IPS DF 6.9 (cell line): ENCODE results near the gene FAT1.

ENCODE experiments used
- DNase-seq: peaks from one replicate; pipeline ENCODE4 v3.0.0-alpha.2; 2013; ENCODE audit warnings: low read depth, low spot score
- H3K27ac ChIP-seq: one replicate; pipeline ENCODE4 v1.5.1; 2013; ENCODE audit warnings: low read length, control low read depth
- H3K27me3 ChIP-seq: 2 replicates; pipeline ENCODE4 v1.6.1; 2013; ENCODE audit warnings: mild to moderate bottlenecking, low read length; ENCODE audit not compliant: control insufficient read depth, insufficient read depth
- H3K36me3 ChIP-seq: 2 replicates; pipeline ENCODE4 v1.6.1; 2013; ENCODE audit warnings: low read length; ENCODE audit not compliant: control insufficient read depth, insufficient read depth
- H3K4me1 ChIP-seq: 2 replicates; pipeline ENCODE4 v1.6.1; 2013; ENCODE audit warnings: low read length; ENCODE audit not compliant: control insufficient read depth, insufficient read depth
- H3K4me3 ChIP-seq: 2 replicates; pipeline ENCODE4 v1.5.1; 2013; ENCODE audit warnings: mild to moderate bottlenecking, low read length
- H3K9me3 ChIP-seq: 2 replicates; pipeline ENCODE4 v1.6.1; 2013; ENCODE audit warnings: low read length, inconsistent platforms; ENCODE audit not compliant: control insufficient read depth, insufficient read depth
- WGBS: extraction: QIAGEN DNeasy Blood & Tissue Kit; methylation state at CpG from one replicate; pipeline ENCODE4 v1.1.7; 2013; ENCODE audit warnings: mixed read lengths, missing lambda C conversion rate; ENCODE audit not compliant: insufficient read length, insufficient coverage; 5-methylcytosine and 5-hydroxymethylcytosine counted together

FAT1 gene

GRCh38 chr4:186644311-186644638 is 79.4 kb downstream of the FAT1 start:
- no peaks in the 10 kb centered on the region for H3K27me3 ChIP-seq
- H3K4me3 ChIP-seq: no peak overlapping the region
- no peak for DNase-seq
- no peak overlapping the region for H3K27ac ChIP-seq
- 0 out of 2 replicates have a peak, but pooled peaks cover 3% of the 10 kb centered on the region for H3K4me1 ChIP-seq
- WGBS: no CpG with 5 or more reads among the region's 2 CpGs
- H3K36me3 ChIP-seq: no peaks in the 10 kb centered on the region
- no peaks in the 10 kb centered on the region for H3K9me3 ChIP-seq

DNA sequence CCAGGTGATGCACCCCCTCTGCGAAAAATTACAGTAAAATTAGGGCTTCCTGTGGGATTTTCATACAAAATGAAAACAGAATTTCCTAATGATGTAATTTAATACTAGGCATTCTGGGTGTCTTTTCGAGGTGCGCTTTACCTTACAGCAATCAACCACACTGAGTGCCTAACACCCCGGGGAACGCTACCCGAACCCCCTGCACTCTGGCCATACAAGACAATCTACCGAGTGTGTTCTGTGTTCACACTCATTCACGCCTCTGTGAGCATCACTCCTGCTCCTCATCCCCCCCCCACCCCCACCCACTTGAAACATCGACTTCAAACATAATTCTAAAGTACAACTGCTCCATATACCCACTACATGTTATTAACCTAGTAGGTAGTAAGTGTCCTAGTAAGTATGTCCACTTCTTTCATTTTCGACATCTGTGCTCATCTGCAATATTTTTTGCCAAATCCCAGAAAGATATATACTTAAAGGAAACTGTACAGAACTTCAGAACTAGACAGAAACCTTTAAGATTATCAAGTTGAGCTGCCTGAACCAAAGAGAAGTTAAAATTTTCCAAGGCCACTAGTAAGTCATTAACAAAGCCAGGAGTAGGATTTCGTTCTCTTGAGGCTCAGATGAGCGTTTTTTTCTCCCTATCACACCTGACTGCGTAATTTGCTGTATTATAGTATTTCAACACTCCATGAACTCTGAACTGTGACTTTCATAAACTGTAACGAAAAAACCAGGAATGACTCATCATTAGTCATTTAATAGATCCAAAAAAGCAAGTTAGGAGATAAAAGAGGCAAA is 80.0 kb downstream of the FAT1 start:
- 100% methylated on average over 1 of the region's 14 CpGs for whole genome bisulfite sequencing
- Histone ChIP-seq H3K4me3 (no peak overlapping the region), H3K9me3 (no peaks in the 10 kb centered on the region), H3K4me1 (0 out of 2 replicates have a peak, but pooled peaks cover 3% of the 10 kb centered on the region), H3K27ac (no peak overlapping the region), H3K36me3 (no peaks in the 10 kb centered on the region), H3K27me3 (no peaks in the 10 kb centered on the region)
- DNase-seq: no peak

DNA sequence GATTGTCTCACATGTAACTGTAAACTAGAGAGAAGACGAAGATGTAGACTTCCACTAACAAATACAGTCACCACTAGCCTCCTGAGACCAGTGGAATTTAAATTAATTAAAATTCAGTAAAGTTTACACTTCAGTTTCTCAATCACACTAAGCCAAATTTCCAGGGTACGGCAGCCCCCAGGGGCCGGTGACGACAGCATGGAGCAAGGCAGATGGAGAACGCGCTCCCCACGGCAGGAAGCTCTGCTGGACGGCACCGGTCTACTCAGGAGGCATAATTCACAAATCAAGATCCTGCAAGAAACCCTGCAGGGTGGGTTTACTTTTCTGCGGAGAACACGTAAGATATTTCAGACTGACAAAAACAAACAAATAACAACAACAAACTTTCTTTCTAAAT is 80.7 kb downstream of the FAT1 start:
- no peaks in the 10 kb centered on the region for H3K9me3 ChIP-seq
- H3K4me3 ChIP-seq: no peak overlapping the region
- no peaks in the 10 kb centered on the region for H3K36me3 ChIP-seq
- H3K27ac ChIP-seq: no peak overlapping the region
- WGBS: no CpG with 5 or more reads among the region's 11 CpGs
- DNase-seq: no peak
- no peaks in the 10 kb centered on the region for H3K27me3 ChIP-seq
- 0 out of 2 replicates have a peak, but pooled peaks cover 1% of the 10 kb centered on the region for H3K4me1 ChIP-seq

DNA sequence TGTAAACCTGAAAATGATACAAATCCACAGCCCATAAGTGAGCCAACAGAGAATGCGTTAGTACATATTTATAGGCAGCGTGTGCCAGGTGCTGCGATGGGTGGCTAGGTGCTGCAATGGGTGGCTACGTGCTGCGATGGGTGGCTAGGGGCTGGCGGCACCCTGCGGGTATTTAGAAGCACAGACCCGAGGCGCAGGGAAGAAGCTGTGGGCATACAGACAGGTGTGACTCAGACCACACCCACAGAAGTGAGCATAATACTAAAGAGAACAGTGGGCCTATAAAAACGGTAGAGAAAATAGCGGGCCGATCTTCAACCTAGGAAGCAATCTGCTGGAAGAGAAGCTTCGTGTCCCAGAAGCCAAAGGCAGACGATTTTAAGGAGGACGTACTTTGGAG is 81.1 kb downstream of the FAT1 start:
- Histone ChIP-seq H3K4me3 (no peak overlapping the region), H3K36me3 (no peaks in the 10 kb centered on the region), H3K27ac (no peak overlapping the region), H3K4me1 (0 out of 2 replicates have a peak, but pooled peaks cover 1% of the 10 kb centered on the region), H3K27me3 (no peaks in the 10 kb centered on the region), H3K9me3 (no peaks in the 10 kb centered on the region)
- DNase-seq: no peak
- no CpG with 5 or more reads among the region's 15 CpGs for WGBS

- Histone ChIP-seq H3K4me1 (no peaks in the 10 kb centered on the region; the same call in 1 of the 2 replicates), H3K4me3 (no peak overlapping the region), H3K9me3 (no peaks in the 10 kb centered on the region), H3K36me3 (peaks cover 10% of the 10 kb centered on the region; the same call in 1 of the 2 replicates), H3K27ac (no peak overlapping the region), H3K27me3 (no peaks in the 10 kb centered on the region)
- WGBS: no CpG with 5 or more reads among the region's 10 CpGs
- DNase-seq: no peak
Measured at GRCh38 chr4:186634591-186635128, 89.0 kb downstream of the FAT1 start.

DNA sequence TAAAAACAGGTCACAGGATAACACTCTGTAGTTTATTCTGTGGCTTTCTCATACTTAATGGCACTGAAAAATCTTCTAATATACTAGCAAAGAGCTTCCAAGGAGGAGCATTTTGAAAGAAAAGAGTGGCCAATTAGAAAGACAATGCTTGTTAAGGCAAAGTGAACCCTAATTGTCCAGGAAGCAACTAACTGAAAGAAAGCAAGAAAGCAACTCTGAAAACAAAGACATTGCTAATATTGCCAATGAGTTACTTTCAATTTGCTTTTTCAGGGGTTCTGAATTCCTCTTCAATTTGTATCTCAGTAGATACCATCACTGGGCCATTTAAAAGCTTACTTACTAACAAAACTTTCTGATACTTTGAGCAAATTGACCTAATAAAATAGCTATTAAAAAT is 89.8 kb downstream of the FAT1 start:
- Histone ChIP-seq H3K9me3 (no peaks in the 10 kb centered on the region), H3K27ac (peak overlapping the region; percentile 16), H3K4me1 (no peaks in the 10 kb centered on the region; the same call in 1 of the 2 replicates), H3K36me3 (peaks cover 10% of the 10 kb centered on the region; the same call in 1 of the 2 replicates), H3K27me3 (no peaks in the 10 kb centered on the region), H3K4me3 (no peak overlapping the region)
- no peak for DNase-seq

DNA sequence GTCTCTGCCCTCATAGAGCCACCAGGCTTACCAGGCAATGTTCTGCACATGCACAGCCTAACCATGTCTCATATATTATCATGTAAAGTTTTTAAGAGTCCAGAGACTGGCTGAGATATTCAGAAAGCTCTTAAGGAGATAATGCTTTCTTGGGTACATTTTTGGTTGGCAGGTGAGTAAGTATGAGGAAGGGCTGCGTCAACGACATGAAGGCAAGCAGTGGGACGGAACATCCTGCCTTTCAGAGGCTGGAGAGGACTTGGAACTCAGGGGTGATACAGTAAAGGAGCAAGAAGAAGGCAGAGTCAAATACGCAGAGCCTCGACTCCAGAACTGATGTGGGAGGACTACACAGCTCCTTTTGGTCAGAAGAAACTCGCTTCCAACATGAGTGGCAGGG is 93.5 kb downstream of the FAT1 start:
- WGBS: no CpG with 5 or more reads among the region's 6 CpGs
- Histone ChIP-seq H3K9me3 (no peaks in the 10 kb centered on the region), H3K4me1 (no peaks in the 10 kb centered on the region; the same call in 1 of the 2 replicates), H3K4me3 (no peak overlapping the region), H3K36me3 (peaks cover 7% of the 10 kb centered on the region; the same call in 1 of the 2 replicates), H3K27ac (no peak overlapping the region), H3K27me3 (no peaks in the 10 kb centered on the region)
- no peak for DNase-seq

DNA sequence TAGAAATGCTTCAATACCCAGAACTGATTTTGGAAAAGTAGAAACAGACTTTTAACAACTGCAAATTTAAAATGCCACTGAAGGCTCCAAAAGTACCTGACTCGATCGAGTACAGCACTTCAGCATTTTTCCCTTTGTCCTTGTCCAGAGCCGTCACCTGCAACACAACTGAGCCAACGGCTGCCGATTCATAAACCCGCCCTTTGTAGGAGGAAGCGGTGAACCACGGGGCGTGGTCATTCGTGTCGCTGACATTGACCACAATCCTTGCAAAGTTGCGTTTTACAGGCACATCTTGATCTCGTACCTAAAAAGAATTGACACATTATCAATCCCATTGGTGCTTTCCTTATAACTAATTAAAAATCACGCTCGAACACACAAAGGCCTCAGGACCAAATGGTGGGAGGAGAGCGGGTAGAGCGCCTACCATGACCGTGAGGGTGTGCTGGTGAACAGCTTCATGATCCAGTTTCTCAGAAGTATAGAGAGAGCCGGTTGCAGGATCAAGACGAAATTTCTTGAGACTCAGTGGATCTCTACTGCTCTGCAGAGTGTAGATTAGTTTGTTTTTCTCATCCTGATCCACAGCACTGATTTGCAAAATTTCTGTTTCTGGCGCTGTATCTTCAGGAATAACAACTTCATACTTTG is 95.5 kb downstream of the FAT1 start:
- H3K27me3 ChIP-seq: no peaks in the 10 kb centered on the region
- no peak overlapping the region for H3K27ac ChIP-seq
- H3K4me1 ChIP-seq: no peaks in the 10 kb centered on the region
- H3K4me3 ChIP-seq: no peak overlapping the region
- no peak for DNase-seq
- H3K36me3 ChIP-seq: peaks cover 7% of the 10 kb centered on the region; the same call in 1 of the 2 replicates
- no peaks in the 10 kb centered on the region for H3K9me3 ChIP-seq
- 100% methylated on average over 2 of the region's 21 CpGs for WGBS

GRCh38 chr4:186627226-186627865 is 96.3 kb downstream of the FAT1 start:
- H3K27me3 ChIP-seq: no peaks in the 10 kb centered on the region
- H3K9me3 ChIP-seq: no peaks in the 10 kb centered on the region
- no peak overlapping the region for H3K27ac ChIP-seq
- H3K4me3 ChIP-seq: no peak overlapping the region
- no peaks in the 10 kb centered on the region for H3K4me1 ChIP-seq
- 0 out of 2 replicates have a peak, but pooled peaks cover 7% of the 10 kb centered on the region for H3K36me3 ChIP-seq
- WGBS: no CpG with 5 or more reads among the region's 10 CpGs
- DNase-seq: no peak

DNA sequence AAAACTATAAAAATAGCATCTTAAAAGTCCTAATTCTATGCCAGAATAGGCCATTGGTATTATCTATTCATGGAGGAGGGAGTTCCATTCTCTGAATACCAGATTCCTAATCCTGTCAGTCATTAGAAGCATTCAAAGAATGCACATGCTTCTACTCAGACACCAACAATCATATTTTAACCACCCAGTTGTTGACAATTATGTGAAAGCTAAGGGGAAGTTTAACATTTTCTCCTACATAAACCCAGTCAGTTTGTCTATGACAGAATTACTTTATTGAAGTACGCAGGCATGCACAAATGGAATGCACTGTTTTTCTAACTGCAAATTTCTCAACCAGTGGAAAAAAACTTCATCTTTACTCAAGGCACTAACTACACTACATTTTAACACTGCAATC is 98.7 kb downstream of the FAT1 start:
- Histone ChIP-seq H3K4me1 (no peaks in the 10 kb centered on the region), H3K4me3 (no peak overlapping the region), H3K27me3 (no peaks in the 10 kb centered on the region), H3K36me3 (no peaks in the 10 kb centered on the region; the same call in 1 of the 2 replicates), H3K9me3 (no peaks in the 10 kb centered on the region), H3K27ac (no peak overlapping the region)
- no CpG with 5 or more reads among the region's 1 CpG for WGBS
- DNase-seq: no peak
